Brain microvascular endothelial cell (primary cell): ENCODE data around the gene MUC5B.

ENCODE experiments used
- DNase-seq: peaks from one replicate; pipeline ENCODE4 v3.0.0-alpha.2; 2020
- H3K27ac ChIP-seq: fragments of 250-450 bp; sonication (Bioruptor Pico); 2 replicates; pipeline ENCODE4 v1.5.1; 2020; ENCODE audit warnings: mild to moderate bottlenecking, moderate library complexity
- H3K27me3 ChIP-seq: fragments of 250-450 bp; sonication (Bioruptor Pico); replicated peaks from 2 replicates; pipeline ENCODE4 v1.5.1; 2020; ENCODE audit warnings: mild to moderate bottlenecking
- H3K36me3 ChIP-seq: fragments of 250-450 bp; sonication (Bioruptor Pico); replicated peaks from 2 replicates; pipeline ENCODE4 v1.5.1; 2020; ENCODE audit warnings: mild to moderate bottlenecking
- H3K4me3 ChIP-seq: 2 replicates; pipeline ENCODE4 v1.5.1; 2011; ENCODE audit warnings: low read depth, mild to moderate bottlenecking, control low read depth, low read length, moderate library complexity
- CTCF ChIP-seq: IDR thresholded peaks from 2 replicates; pipeline ENCODE4 v1.5.1; 2011; ENCODE audit warnings: low read depth, mild to moderate bottlenecking, moderate library complexity, low read length, control low read depth, inconsistent platforms; ENCODE audit errors: missing control alignments
- in situ Hi-C: cut with HindIII; loops from 2 replicates; pipeline ENCODE4 v1.10.0; 2017; ENCODE audit warnings: low sequenced_read_pairs, low pct_ligation_motif_present

The MUC5B gene

GRCh38 chr11:1258401-1259075 is 35.7 kb downstream of the MUC5B start:
- no peak for DNase-seq
- Histone ChIP-seq H3K36me3 (no peaks in the 10 kb centered on the region), H3K27me3 (no peaks in the 10 kb centered on the region), H3K27ac (no peak overlapping the region), H3K4me3 (no peak overlapping the region)
- no peak for TF ChIP-seq CTCF
- in situ Hi-C loops, result no loop called here

DNA sequence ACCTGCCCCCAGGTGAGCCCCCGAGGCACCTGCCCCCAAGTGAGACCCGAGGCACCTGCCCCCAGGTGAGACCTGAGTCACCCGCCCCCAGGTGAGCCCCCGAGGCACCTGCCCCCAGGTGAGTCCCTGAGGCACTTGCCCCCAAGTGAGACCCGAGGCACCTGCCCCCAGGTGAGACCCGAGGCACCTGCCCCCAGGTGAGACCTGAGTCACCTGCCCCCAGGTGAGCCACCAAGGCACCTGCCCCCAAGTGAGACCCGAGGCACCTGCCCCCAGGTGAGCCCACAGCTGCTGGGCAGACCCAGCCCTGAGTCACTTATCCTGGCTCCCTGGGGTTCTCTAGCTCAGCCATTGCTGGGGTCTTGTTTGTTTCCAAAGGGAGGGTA is 36.2 kb downstream of the MUC5B start:
- no peaks in the 10 kb centered on the region for H3K36me3 ChIP-seq
- no peak for DNase-seq
- H3K4me3 ChIP-seq, result no peak overlapping the region
- TF ChIP-seq CTCF, result no peak
- in situ Hi-C loops, result no loop called here
- no peaks in the 10 kb centered on the region for H3K27me3 ChIP-seq
- no peak overlapping the region for H3K27ac ChIP-seq

DNA sequence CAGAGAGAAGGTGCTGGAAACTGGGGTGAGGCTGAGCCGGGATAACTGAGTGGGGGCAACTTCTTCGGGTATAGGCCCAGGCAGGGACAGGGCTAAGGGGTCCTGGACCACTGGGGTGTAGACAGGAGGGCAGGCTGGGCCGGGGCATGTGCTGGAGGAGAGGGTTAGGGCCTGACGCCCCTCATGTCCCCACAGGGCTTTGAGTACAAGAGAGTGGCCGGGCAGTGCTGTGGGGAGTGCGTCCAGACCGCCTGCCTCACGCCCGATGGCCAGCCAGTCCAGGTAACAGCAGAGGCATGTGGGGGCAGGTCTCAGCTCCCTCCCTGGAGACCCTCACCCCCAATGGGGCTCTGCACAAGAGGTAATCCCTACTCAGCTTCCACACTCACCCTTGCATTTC is 36.7 kb downstream of the MUC5B start:
- Histone ChIP-seq H3K27ac (no peak overlapping the region), H3K4me3 (no peak overlapping the region), H3K27me3 (no peaks in the 10 kb centered on the region), H3K36me3 (no peaks in the 10 kb centered on the region)
- DNase-seq, result no peak
- no peak for TF ChIP-seq CTCF
- in situ Hi-C loops, result no loop called here

- in situ Hi-C loops, result no loop called here
- no peak for DNase-seq
- Histone ChIP-seq H3K4me3 (no peak overlapping the region), H3K36me3 (no peaks in the 10 kb centered on the region), H3K27me3 (no peaks in the 10 kb centered on the region), H3K27ac (no peak overlapping the region)
- TF ChIP-seq CTCF, result no peak
Measured at GRCh38 chr11:1260023-1260501, 37.2 kb downstream of the MUC5B start.

- Histone ChIP-seq H3K36me3 (no peaks in the 10 kb centered on the region), H3K4me3 (no peak overlapping the region), H3K27me3 (no peaks in the 10 kb centered on the region), H3K27ac (no peak overlapping the region)
- no peak for DNase-seq
- TF ChIP-seq CTCF, result no peak
- in situ Hi-C loops, result no loop called here
Measured at GRCh38 chr11:1260620-1261019, 37.8 kb downstream of the MUC5B start.
